D721Med (cell line): Measurements from ENCODE around the gene LSP1.

ENCODE experiments used
- DNase-seq: peaks from one replicate; pipeline ENCODE4 v3.0.0; 2011; ENCODE audit warnings: low spot score; ENCODE audit not compliant: insufficient read length
- FAIRE-seq: peaks from 2 replicates; lab custom pipeline; 2011; peaks lifted over from hg19 to GRCh38; lab: Jason Lieb, UNC
- CTCF ChIP-seq: IDR thresholded peaks from 2 replicates; pipeline ENCODE4 v1.5.1; 2012; ENCODE audit warnings: mild to moderate bottlenecking, control low read depth; ENCODE audit not compliant: insufficient read depth; ENCODE audit errors: missing control alignments

LSP1 gene

GRCh38 chr11:1847926-1848639, 4.8 kb upstream of the LSP1 start:
- DNase-seq (no peak), FAIRE-seq (no peak)
- TF ChIP-seq CTCF = no peak

- no peak for TF ChIP-seq CTCF
- FAIRE-seq (no peak), DNase-seq (no peak)
Observed at GRCh38 chr11:1848640-1849430, 4.0 kb upstream of the LSP1 start.

GRCh38 chr11:1851468-1852180, 1.3 kb upstream of the LSP1 start:
- FAIRE-seq (no peak), DNase-seq (no peak)
- TF ChIP-seq CTCF = no peak

GRCh38 chr11:1852271-1852876, 510 bp upstream of the LSP1 start:
- DNase-seq = no peak
- no peak for FAIRE-seq
- TF ChIP-seq CTCF = no peak

GRCh38 chr11:1853376-1854131, 670 bp downstream of the LSP1 start:
- FAIRE-seq = no peak
- TF ChIP-seq CTCF = no peak

GRCh38 chr11:1854132-1854948, 1.5 kb downstream of the LSP1 start:
- DNase-seq = no peak
- FAIRE-seq = no peak
- no peak for TF ChIP-seq CTCF

More at GRCh38 chr11:1853376-1854131, 670 bp downstream of the LSP1 start:
- DNase-seq = no peak
